SK-N-MC (cell line): Measurements from ENCODE around the gene ZNF700.
"Not testable (repeated sequence)": the region's sequence is repeated elsewhere in the genome, so short reads cannot be mapped to it uniquely, and the experiment has no call there.

Experiments used
- EZH2 ChIP-seq: fragments of 200-600 bp; sonication (generic); IDR thresholded peaks from one replicate; pipeline ENCODE4 v1.6.1; 2017; ENCODE audit warnings: antibody characterized with exemption
- POLR2AphosphoS5 ChIP-seq: IDR thresholded peaks from 2 replicates; pipeline ENCODE4 v1.6.1; 2012; ENCODE audit warnings: mild to moderate bottlenecking, low read depth, low read length, borderline replicate concordance

GRCh38 chr19:11911937-11912336 lies 13.0 kb upstream of the ZNF700 start:
- TF ChIP-seq EZH2, POLR2AphosphoS5: not testable (repeated sequence)
